IMR-90 (cell line): ENCODE data around the gene SELENOM. TPM values are rescaled to one million over a fixed set of nuclear protein-coding genes. Genes with fewer than 3 reads are reported as not detected.

ENCODE experiments used
- ATAC-seq: fragments of 200-7000 bp; cut with Tn5 transposase; 2 replicates; pipeline ENCODE4 v1.9.1; 2020; ENCODE audit warnings: low read depth, mild to moderate bottlenecking, moderate library complexity
- BruUV-seq: library from RNA; stranded (reverse); fragments of 400-500 nt; replicated peaks from 2 replicates; lab custom pipeline; 2021; lab: Mats Ljungman, UMichigan
- CTCF ChIA-PET: fragments of 300-600 bp; formaldehyde crosslinking; extraction: SDS; loops from one replicate; lab custom pipeline; 2021; ENCODE audit warnings: antibody characterized with exemption; lab: Yijun Ruan, JAX
- POLR2A ChIA-PET: fragments of 300-600 bp; sonication (Branson Sonifier 250); formaldehyde crosslinking; loops from one replicate; lab custom pipeline; 2022; ENCODE audit warnings: antibody characterized with exemption; ENCODE audit not compliant: unreplicated experiment; lab: Charles Lee
- DNase-seq: peaks from one replicate; pipeline ENCODE4 v3.0.0; 2013
- H2AFZ ChIP-seq: replicated peaks from 2 replicates; pipeline ENCODE3; 2013; ENCODE audit warnings: low read length, mild to moderate bottlenecking; ENCODE audit not compliant: poor library complexity
- H2AK5ac ChIP-seq: 2 replicates; pipeline ENCODE4 v1.6.1; 2013; ENCODE audit warnings: low read depth, low read length, inconsistent platforms
- H2AK9ac ChIP-seq: replicated peaks from 2 replicates; pipeline ENCODE3; 2013; ENCODE audit warnings: mild to moderate bottlenecking, low read depth, low read length, moderate library complexity; ENCODE audit not compliant: poor library complexity
- H2BK120ac ChIP-seq: 2 replicates; pipeline ENCODE4 v1.6.1; 2013; ENCODE audit warnings: low read depth, low read length, inconsistent platforms
- H2BK15ac ChIP-seq: 3 replicates; pipeline ENCODE4 v1.6.1; 2013; ENCODE audit warnings: low read depth, low read length, inconsistent platforms
- H2BK20ac ChIP-seq: 2 replicates; pipeline ENCODE4 v1.6.1; 2013; ENCODE audit warnings: low read depth, mild to moderate bottlenecking, inconsistent platforms, low read length, moderate library complexity
- H2BK5ac ChIP-seq: 2 replicates; pipeline ENCODE4 v1.6.1; 2013; ENCODE audit warnings: mild to moderate bottlenecking, low read depth, low read length, inconsistent platforms; ENCODE audit not compliant: poor library complexity, severe bottlenecking
- H3K14ac ChIP-seq: replicated peaks from 2 replicates; pipeline ENCODE4 v1.6.1; 2013; ENCODE audit warnings: low read depth, low read length, inconsistent platforms
- H3K18ac ChIP-seq: 2 replicates; pipeline ENCODE4 v1.6.1; 2013; ENCODE audit warnings: low read depth, low read length, control low read depth
- H3K23ac ChIP-seq: 2 replicates; pipeline ENCODE4 v1.6.1; 2013; ENCODE audit warnings: low read depth, low read length, inconsistent platforms
- H3K27ac ChIP-seq: 2 replicates; pipeline ENCODE4 v1.5.1; 2013; ENCODE audit warnings: mild to moderate bottlenecking, control low read depth, low read length; ENCODE audit not compliant: insufficient read depth
- H3K27me3 ChIP-seq: 2 replicates; pipeline ENCODE4 v1.6.1; 2013; ENCODE audit warnings: low read length; ENCODE audit not compliant: control insufficient read depth, insufficient read depth
- H3K36me3 ChIP-seq: 2 replicates; pipeline ENCODE4 v1.6.1; 2013; ENCODE audit warnings: low read length, mixed read lengths; ENCODE audit not compliant: control insufficient read depth, insufficient read depth
- H3K4ac ChIP-seq: 2 replicates; pipeline ENCODE4 v1.6.1; 2013; ENCODE audit warnings: low read depth, low read length, inconsistent platforms
- H3K4me1 ChIP-seq: 2 replicates; pipeline ENCODE4 v1.6.1; 2013; ENCODE audit warnings: low read length, mixed read lengths; ENCODE audit not compliant: control insufficient read depth, insufficient read depth
- H3K4me2 ChIP-seq: 2 replicates; pipeline ENCODE4 v1.6.1; 2013; ENCODE audit warnings: low read depth, mild to moderate bottlenecking, control low read depth, low read length, moderate library complexity
- H3K4me3 ChIP-seq: 2 replicates; pipeline ENCODE4 v1.5.1; 2013; ENCODE audit warnings: low read depth, mild to moderate bottlenecking, control low read depth, low read length, moderate library complexity; ENCODE audit not compliant: insufficient read depth
- H3K56ac ChIP-seq: 2 replicates; pipeline ENCODE4 v1.6.1; 2013; ENCODE audit warnings: low read length, inconsistent platforms; ENCODE audit not compliant: insufficient read depth; ENCODE audit errors: extremely low read depth
- H3K79me1 ChIP-seq, 2 experiments: 2 replicates each; pipeline ENCODE4 v1.6.1; 2013; ENCODE audit warnings: low read length in 2 of 2, inconsistent platforms in 1 of 2, low read depth in 1 of 2
- H3K9ac ChIP-seq: 2 replicates; pipeline ENCODE4 v1.6.1; 2013; ENCODE audit warnings: low read depth, low read length, control low read depth
- H3K9me1 ChIP-seq: 2 replicates; pipeline ENCODE4 v1.6.1; 2013; ENCODE audit warnings: low read length, inconsistent platforms; ENCODE audit not compliant: insufficient read depth
- H3K9me3 ChIP-seq: 2 replicates; pipeline ENCODE4 v1.6.1; 2013; ENCODE audit warnings: low read length; ENCODE audit not compliant: control insufficient read depth, insufficient read depth
- H4K20me1 ChIP-seq: 2 replicates; pipeline ENCODE4 v1.6.1; 2013; ENCODE audit warnings: low read length, inconsistent platforms; ENCODE audit not compliant: insufficient read depth
- H4K5ac ChIP-seq: 2 replicates; pipeline ENCODE4 v1.6.1; 2013; ENCODE audit warnings: mild to moderate bottlenecking, low read depth, low read length, control low read depth
- H4K8ac ChIP-seq, 2 experiments: 2 replicates each; pipeline ENCODE4 v1.6.1; 2013; ENCODE audit warnings: low read depth in 2 of 2, low read length in 2 of 2, control low read depth in 1 of 2, inconsistent platforms in 1 of 2
- H4K91ac ChIP-seq: 2 replicates; pipeline ENCODE4 v1.6.1; 2013; ENCODE audit warnings: low read depth, low read length, inconsistent platforms; ENCODE audit not compliant: insufficient read depth
- CHD1 ChIP-seq: IDR thresholded peaks from 2 replicates; pipeline ENCODE4 v1.6.1; 2012; ENCODE audit warnings: low read depth, low read length, improper control_type of control experiment
- MAZ ChIP-seq: IDR thresholded peaks from 2 replicates; pipeline ENCODE4 v1.6.1; 2012; ENCODE audit warnings: low read depth, mild to moderate bottlenecking, low read length, improper control_type of control experiment, moderate library complexity, borderline replicate concordance
- NFE2L2 ChIP-seq: fragments of 150-350 bp; IDR thresholded peaks from 2 replicates; pipeline ENCODE4 v1.6.1; 2016; ENCODE audit warnings: low read depth, mild to moderate bottlenecking, low read length
- POLR2A ChIP-seq: IDR thresholded peaks from 2 replicates; pipeline ENCODE4 v1.6.1; 2012; ENCODE audit warnings: mild to moderate bottlenecking, low read depth, low read length
- RCOR1 ChIP-seq: IDR thresholded peaks from 2 replicates; pipeline ENCODE4 v1.6.1; 2012; ENCODE audit warnings: mild to moderate bottlenecking, low read length, improper control_type of control experiment; ENCODE audit not compliant: insufficient replicate concordance
- SMC3 ChIP-seq: fragments of 150-350 bp; IDR thresholded peaks from 2 replicates; pipeline ENCODE4 v1.6.1; 2016; ENCODE audit warnings: low read depth, mild to moderate bottlenecking, antibody characterized with exemption, low read length, moderate library complexity
- WGBS, 2 experiments: methylation state at CpG; one replicate each; pipeline versions ENCODE4 v1.1.5 to v1.1.7; 2013; ENCODE audit warnings: missing lambda C conversion rate in 2 of 2; ENCODE audit not compliant: insufficient read length in 1 of 2; ENCODE audit errors: extremely low coverage in 2 of 2; 5-methylcytosine and 5-hydroxymethylcytosine counted together
- dilution Hi-C: fragments of 300-500 bp; cut with HindIII; formaldehyde crosslinking; loops from one replicate; pipeline ENCODE4 v1.14.3; 2018; ENCODE audit warnings: low sequenced_read_pairs; ENCODE audit not compliant: unreplicated experiment
- in situ Hi-C: fragments of 300-500 bp; cut with MboI; formaldehyde crosslinking; loops from 3 replicates; pipeline ENCODE4 v1.14.3; 2019; ENCODE audit warnings: low sequenced_read_pairs, inconsistent platforms, mixed read lengths
- intact Hi-C: fragments of 100-400 bp; cut with micrococcal nuclease; formaldehyde crosslinking; loops from 2 replicates; pipeline ENCODE4 v1.10.0; 2022
- polyA plus RNA-seq, 3 experiments: library from polyadenylated mRNA; depleted of rRNA; stranded (reverse); fragments of >200 nt; gene quantifications; 2 replicates each; pipeline ENCODE4 v1.2.3, GENCODE V29; 2012; ENCODE audit warnings: low replicate concordance in 1 of 3
- total RNA-seq: library from RNA; depleted of rRNA; stranded (reverse); fragments of >200 nt; gene quantifications from 2 replicates; pipeline ENCODE4 v1.2.3, GENCODE V29; 2012
- TF ChIP-seq, protein P1 (sequence below): conservative IDR thresholded peaks from 2 replicates; pipeline ENCODE4 v1.5.1; 2012; ENCODE audit warnings: mild to moderate bottlenecking, low read depth, low read length, improper control_type of control experiment
- TF ChIP-seq, protein P2 (sequence below): fragments of 150-350 bp; IDR thresholded peaks from 2 replicates; pipeline ENCODE4 v1.6.1; 2016; ENCODE audit warnings: low read depth, mild to moderate bottlenecking, low read length, moderate library complexity, borderline replicate concordance

Gene SELENOM
- total and polyA plus RNA-seq, 2 of the 4 experiments (the other 2 are of a cell fraction): 46.2 to 270 TPM

DNA sequence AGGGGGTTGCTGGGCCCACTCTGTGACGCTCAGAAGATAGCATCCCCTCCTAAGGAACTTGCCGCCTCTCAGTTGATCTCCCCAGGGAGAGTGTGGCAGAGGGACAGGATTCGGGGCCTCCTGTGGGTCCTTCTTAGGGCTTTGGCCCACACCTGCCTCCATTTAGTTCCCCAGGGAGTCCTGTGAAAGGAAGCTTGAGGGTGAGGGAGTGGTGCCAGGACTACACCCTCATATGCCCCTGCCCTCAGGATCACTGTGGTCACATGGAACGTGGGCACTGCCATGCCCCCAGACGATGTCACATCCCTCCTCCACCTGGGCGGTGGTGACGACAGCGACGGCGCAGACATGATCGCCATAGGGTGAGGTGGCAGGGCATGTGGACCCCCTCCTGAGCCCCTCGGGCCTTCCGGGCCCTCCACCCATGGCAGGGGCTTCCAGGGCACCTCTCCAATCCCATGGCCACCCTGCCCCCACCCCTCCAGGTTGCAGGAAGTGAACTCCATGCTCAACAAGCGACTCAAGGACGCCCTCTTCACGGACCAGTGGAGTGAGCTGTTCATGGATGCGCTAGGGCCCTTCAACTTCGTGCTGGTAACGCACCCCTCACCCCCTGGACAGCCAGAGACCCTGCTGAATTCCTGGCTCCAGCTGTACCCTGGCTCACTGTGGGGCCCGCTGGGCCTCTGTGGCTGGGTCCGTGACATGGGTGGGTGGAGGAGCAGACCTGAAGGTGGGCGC lies 18.9 kb upstream of the SELENOM start:
- dilution Hi-C loops (no loop called here), in situ Hi-C loops (no loop called here), intact Hi-C loops (no loop called here)
- Histone ChIP-seq H2AK9ac (peak overlapping the region; percentile 72), H3K36me3 (no peaks in the 10 kb centered on the region), H2AK5ac (no peak overlapping the region; the same call in 1 of the 2 replicates), H2BK5ac (no peak overlapping the region), H3K23ac (no peak overlapping the region), H4K8ac (no peak overlapping the region), H2AFZ (peak overlapping the region; percentile 51), H3K14ac (no peak overlapping the region), H3K27ac (no peak overlapping the region), H3K56ac (no peak overlapping the region), H3K4me1 (peaks cover 5% of the 10 kb centered on the region), H3K4ac (no peak overlapping the region), H3K9me3 (no peaks in the 10 kb centered on the region), H3K4me2 (no peak overlapping the region), H3K4me3 (no peak overlapping the region), H2BK20ac (no peak overlapping the region), H3K27me3 (no peaks in the 10 kb centered on the region; the same call in 1 of the 2 replicates), H3K9me1 (no peaks in the 10 kb centered on the region; the same call in 1 of the 2 replicates), H2BK15ac (no peak overlapping the region), H4K20me1 (no peaks in the 10 kb centered on the region), H4K91ac (no peak overlapping the region), H3K9ac (no peak overlapping the region), H3K79me1 (peaks cover 0 to 4% of the 10 kb centered on the region in 2 experiments; a peak in 1 of 4 replicates), H4K5ac (no peak overlapping the region), H2BK120ac (no peak overlapping the region), H3K18ac (no peak overlapping the region)
- ChIA-PET POLR2A (no interaction called here), CTCF (no interaction called here)
- WGBS, 2 experiments: no CpG with 5 or more reads among the region's 22 CpGs
- no peak for DNase-seq
- TF ChIP-seq CHD1: no peak
- TF ChIP-seq, protein P1, sequence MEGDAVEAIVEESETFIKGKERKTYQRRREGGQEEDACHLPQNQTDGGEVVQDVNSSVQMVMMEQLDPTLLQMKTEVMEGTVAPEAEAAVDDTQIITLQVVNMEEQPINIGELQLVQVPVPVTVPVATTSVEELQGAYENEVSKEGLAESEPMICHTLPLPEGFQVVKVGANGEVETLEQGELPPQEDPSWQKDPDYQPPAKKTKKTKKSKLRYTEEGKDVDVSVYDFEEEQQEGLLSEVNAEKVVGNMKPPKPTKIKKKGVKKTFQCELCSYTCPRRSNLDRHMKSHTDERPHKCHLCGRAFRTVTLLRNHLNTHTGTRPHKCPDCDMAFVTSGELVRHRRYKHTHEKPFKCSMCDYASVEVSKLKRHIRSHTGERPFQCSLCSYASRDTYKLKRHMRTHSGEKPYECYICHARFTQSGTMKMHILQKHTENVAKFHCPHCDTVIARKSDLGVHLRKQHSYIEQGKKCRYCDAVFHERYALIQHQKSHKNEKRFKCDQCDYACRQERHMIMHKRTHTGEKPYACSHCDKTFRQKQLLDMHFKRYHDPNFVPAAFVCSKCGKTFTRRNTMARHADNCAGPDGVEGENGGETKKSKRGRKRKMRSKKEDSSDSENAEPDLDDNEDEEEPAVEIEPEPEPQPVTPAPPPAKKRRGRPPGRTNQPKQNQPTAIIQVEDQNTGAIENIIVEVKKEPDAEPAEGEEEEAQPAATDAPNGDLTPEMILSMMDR: no peak
- TF ChIP-seq RCOR1: no peak
- TF ChIP-seq MAZ: no peak
- no peak for TF ChIP-seq POLR2A
- no peak for TF ChIP-seq SMC3
- TF ChIP-seq NFE2L2: no peak
- TF ChIP-seq, protein P2, sequence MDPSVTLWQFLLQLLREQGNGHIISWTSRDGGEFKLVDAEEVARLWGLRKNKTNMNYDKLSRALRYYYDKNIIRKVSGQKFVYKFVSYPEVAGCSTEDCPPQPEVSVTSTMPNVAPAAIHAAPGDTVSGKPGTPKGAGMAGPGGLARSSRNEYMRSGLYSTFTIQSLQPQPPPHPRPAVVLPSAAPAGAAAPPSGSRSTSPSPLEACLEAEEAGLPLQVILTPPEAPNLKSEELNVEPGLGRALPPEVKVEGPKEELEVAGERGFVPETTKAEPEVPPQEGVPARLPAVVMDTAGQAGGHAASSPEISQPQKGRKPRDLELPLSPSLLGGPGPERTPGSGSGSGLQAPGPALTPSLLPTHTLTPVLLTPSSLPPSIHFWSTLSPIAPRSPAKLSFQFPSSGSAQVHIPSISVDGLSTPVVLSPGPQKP: no peak
- no TSS peak for BruUV-seq
- ATAC-seq: no peak
